Activated naive CD4-positive, alpha-beta T cell treated with Interleukin-2 at 50 U/mL for 16 hours (primary cell): ENCODE data around the gene KRTAP12-2.
A peak's percentile ranks its signal among the peaks of the same experiment; 100 is the strongest.

ENCODE experiments used
- DNase-seq: peaks from one replicate; pipeline ENCODE4 v3.0.0-alpha.2; 2020

KRTAP12-2 gene

DNA sequence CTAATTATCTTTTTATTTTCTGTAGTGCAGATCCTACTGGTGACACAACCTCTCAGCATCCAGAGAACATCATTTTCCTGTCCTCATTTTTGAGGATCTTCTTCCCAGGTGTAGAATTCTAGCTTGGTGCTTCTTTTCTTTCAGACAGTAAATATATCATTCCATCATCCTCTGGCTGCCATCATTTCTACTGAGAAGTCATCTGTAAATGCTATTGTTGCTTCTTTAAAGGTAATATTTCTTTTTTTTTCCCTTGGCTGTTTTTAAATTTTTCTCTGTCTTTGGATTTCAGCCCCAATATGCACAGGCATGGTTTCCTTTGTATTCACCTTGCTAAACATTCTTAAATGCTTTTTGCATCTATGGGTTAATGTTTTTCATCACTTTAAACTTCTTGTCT lies 43.2 kb downstream of the KRTAP12-2 start:
- DNase-seq: no peak

DNA sequence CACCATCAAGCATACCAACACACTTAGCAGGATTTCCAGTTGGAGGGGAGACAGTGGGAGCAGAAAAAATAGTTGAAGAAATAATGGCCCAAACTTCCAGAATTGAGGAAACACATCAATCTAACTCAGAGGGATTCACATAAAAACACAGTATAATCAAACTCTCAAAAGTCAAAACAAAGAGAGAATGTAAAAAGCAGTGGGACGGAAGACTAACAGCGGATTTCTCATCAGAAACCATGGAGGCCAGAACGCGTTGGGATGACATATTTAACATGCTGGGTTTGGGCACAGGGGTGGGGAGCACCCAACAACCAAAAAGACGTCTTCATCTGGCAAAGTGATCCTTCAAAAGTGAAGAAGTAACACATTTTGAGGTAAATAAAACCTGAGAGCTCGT lies 46.8 kb downstream of the KRTAP12-2 start:
- no peak for DNase-seq

DNA sequence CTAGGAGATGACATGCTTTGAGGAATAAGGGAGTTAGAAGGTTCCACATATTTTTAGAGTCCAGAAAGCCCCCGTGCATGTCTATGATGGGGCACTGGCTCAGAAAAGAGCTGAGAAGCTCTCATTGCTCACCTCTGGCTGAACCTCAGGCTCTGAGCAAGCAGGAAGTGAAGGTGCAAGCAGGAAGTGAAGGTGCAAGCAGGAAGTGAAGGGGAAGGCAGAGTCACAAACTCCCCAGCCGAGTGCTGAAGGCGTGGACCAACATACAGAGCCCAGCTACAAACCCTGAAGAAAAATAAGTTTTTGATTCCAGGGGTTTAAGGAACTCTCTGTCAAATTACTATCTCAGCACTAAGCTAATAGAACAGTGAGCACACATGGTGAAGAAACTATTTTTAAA lies 47.8 kb downstream of the KRTAP12-2 start:
- DNase-seq: peak; percentile 60

DNA sequence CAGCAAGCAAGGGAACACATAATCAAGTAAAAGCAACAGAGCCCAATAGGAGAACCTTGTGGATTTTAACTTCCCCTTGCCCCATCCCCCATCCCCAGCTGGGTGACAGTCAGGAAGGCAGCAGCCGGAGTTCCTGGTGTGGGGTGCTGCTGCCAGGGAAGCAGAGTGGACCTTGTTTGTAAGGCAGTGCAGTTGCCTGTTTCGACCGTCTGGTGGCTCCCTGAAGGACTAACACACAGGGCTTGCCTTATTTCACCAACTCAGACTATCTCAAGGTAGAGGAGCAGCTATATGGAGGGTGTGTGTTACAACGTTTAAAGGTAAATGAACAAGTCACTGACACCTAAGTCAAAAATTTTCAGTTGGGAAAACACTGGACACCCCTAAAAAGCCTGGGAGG lies 48.2 kb downstream of the KRTAP12-2 start:
- peak; percentile 5 for DNase-seq

DNA sequence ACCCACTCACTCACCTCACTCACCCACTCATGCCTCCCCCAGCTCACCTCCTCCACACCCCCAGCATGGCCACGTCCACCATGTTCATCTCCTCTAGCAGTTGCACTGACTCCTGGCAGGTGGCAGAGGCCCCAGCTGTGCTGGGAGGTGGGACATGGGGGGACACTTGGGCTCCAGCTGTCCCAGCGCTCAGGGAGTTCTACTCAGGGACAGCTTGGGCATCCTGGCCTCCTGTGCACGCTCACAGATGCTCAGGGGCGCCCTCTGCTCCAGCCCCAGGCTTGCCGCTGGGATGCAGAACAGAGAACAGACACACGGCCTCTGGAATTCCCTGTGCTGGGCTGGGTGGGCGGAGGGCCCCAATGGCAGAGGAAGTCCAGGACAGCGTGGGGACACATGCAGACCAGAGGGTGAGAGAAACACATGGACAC lies 49.6 kb downstream of the KRTAP12-2 start:
- no peak for DNase-seq

DNA sequence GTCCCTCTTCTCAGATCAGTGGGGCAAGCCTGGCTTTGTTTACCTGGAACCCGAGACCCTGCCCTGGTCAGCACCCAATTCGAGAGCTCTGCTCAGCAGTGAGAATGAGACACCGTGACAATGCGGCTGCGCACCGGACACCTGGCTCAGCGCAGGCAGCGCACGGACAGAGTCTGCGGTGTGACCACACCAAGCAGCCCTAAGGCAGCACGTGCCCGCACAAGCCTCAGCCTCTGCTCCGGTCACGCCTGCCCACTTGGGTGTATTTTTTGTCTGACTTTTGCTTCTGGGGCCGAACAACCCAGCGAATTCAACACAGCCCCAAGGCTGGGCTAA lies 50.2 kb downstream of the KRTAP12-2 start:
- DNase-seq: no peak
